K562 (cell line): ENCODE measurements around the gene LIPF. TPM values are rescaled to one million over a fixed set of nuclear protein-coding genes. Genes with fewer than 3 reads are reported as not detected.

Experiments
- ATAC-seq: fragments of 200-7000 bp; cut with Tn5 transposase; 3 replicates; pipeline ENCODE4 v1.9.1; 2020; ENCODE audit warnings: moderate library complexity
- BruUV-seq: library from RNA; stranded (reverse); fragments of 400-500 nt; replicated peaks from 2 replicates; lab custom pipeline; 2021; lab: Mats Ljungman, UMichigan
- CTCF ChIA-PET: fragments of 300-600 bp; formaldehyde crosslinking; extraction: SDS; loops from one replicate; lab custom pipeline; 2021; ENCODE audit warnings: low intra/inter-chr PET ratio; lab: Yijun Ruan, JAX
- POLR2A ChIA-PET: fragments of 300-600, 350-650 bp; sonication (Branson Sonifier 250); formaldehyde crosslinking; extraction: SDS; loops from one replicate; lab custom pipeline; 2021; ENCODE audit warnings: antibody characterized with exemption, inconsistent platforms; lab: Yijun Ruan, JAX
- DNase-seq, 4 experiments: peaks; one replicate each; pipeline versions ENCODE4 v3.0.0 to v3.0.0-alpha.2; 2011 to 2018; ENCODE audit warnings: low spot score in 3 of 4, mixed read lengths in 3 of 4; ENCODE audit errors: extremely low read depth in 1 of 4
- FAIRE-seq: peaks from 2 replicates; lab custom pipeline; 2011; peaks lifted over from hg19 to GRCh38; lab: Jason Lieb, UNC
- H2AFZ ChIP-seq: 2 replicates; pipeline ENCODE4 v1.6.0; 2011; ENCODE audit warnings: low read depth, low read length, control low read depth, inconsistent platforms
- H3K27ac ChIP-seq: fragments of 200-600 bp; 3 replicates; pipeline ENCODE4 v1.8.0; 2011; ENCODE audit warnings: low read depth, mild to moderate bottlenecking, control low read depth, inconsistent platforms, low read length, moderate library complexity, mixed read lengths; ENCODE audit errors: extremely low read depth
- H3K27me3 ChIP-seq, 2 experiments: fragments of 300-600 bp in 1 of 2; 2 replicates in 1 of 2; 3 replicates in 1 of 2; pipeline versions ENCODE4 v1.6.0 to v1.8.0; 2011; ENCODE audit warnings: inconsistent platforms in 2 of 2, low read length in 2 of 2, mild to moderate bottlenecking in 1 of 2, mixed read lengths in 1 of 2, moderate library complexity in 1 of 2; ENCODE audit not compliant: control insufficient read depth in 2 of 2, insufficient read depth in 2 of 2
- H3K36me3 ChIP-seq: fragments of 300-600 bp; 3 replicates; pipeline ENCODE4 v1.8.0; 2011; ENCODE audit warnings: mild to moderate bottlenecking, low read length, inconsistent platforms; ENCODE audit not compliant: control insufficient read depth, insufficient read depth
- H3K4me1 ChIP-seq, 2 experiments: fragments of 200-600 bp in 1 of 2; replicated peaks in 1 of 2; 2 replicates in 1 of 2; 3 replicates in 1 of 2; pipeline versions ENCODE4 v1.5.1 to v1.8.0; 2011; ENCODE audit warnings: inconsistent platforms in 2 of 2, low read length in 2 of 2, mild to moderate bottlenecking in 1 of 2, mixed read lengths in 1 of 2, moderate library complexity in 1 of 2; ENCODE audit not compliant: control insufficient read depth in 2 of 2, insufficient read depth in 2 of 2
- H3K4me2 ChIP-seq: 2 replicates; pipeline ENCODE4 v1.6.1; 2011; ENCODE audit warnings: low read length, control low read depth, inconsistent platforms, mixed read lengths; ENCODE audit not compliant: insufficient read depth
- H3K4me3 ChIP-seq: fragments of 200-600 bp; sonication (generic), shearing (Covaris generic); 2 replicates; pipeline ENCODE4 v1.5.1; 2016; ENCODE audit warnings: control low read depth, inconsistent platforms
- H3K79me2 ChIP-seq: fragments of 200-600 bp; 3 replicates; pipeline ENCODE4 v1.8.0; 2011; ENCODE audit warnings: low read length, inconsistent platforms; ENCODE audit not compliant: control insufficient read depth, insufficient read depth
- H3K9ac ChIP-seq, 2 experiments: 2 replicates each; pipeline versions ENCODE4 v1.6.0 to v1.6.1; 2011; ENCODE audit warnings: low read depth in 2 of 2, low read length in 2 of 2, control low read depth in 1 of 2, inconsistent platforms in 1 of 2, mild to moderate bottlenecking in 1 of 2, mixed read lengths in 1 of 2; ENCODE audit not compliant: insufficient read depth in 1 of 2
- H3K9me1 ChIP-seq: one replicate; pipeline ENCODE4 v1.6.0; 2011; ENCODE audit warnings: inconsistent platforms, mild to moderate bottlenecking, low read length, moderate library complexity; ENCODE audit not compliant: control insufficient read depth, insufficient read depth
- H3K9me3 ChIP-seq: replicated peaks from 2 replicates; pipeline ENCODE4 v1.5.1; 2011; ENCODE audit warnings: low read depth, low read length, inconsistent platforms; ENCODE audit not compliant: control insufficient read depth, insufficient read depth
- H4K20me1 ChIP-seq: replicated peaks from 2 replicates; pipeline ENCODE4 v1.6.1; 2011; ENCODE audit warnings: low read length, inconsistent platforms, mixed read lengths; ENCODE audit not compliant: control insufficient read depth, insufficient read depth
- FUS ChIP-seq: fragments of 200-400 bp; formaldehyde crosslinking; optimal IDR thresholded peaks from 2 replicates; pipeline ENCODE3; 2017; ENCODE audit warnings: low read depth, low read length
- ILF3 ChIP-seq: fragments of 450-650 bp; IDR thresholded peaks from 2 replicates; pipeline ENCODE4 v1.6.1; 2018; ENCODE audit warnings: antibody characterized with exemption, mild to moderate bottlenecking, moderate library complexity, borderline replicate concordance
- MCM2 ChIP-seq: fragments of 450-650 bp; IDR thresholded peaks from 2 replicates; pipeline ENCODE4 v1.6.1; 2017; ENCODE audit warnings: low read depth, mild to moderate bottlenecking
- PYGO2 ChIP-seq: fragments of 450-650 bp; IDR thresholded peaks from 2 replicates; pipeline ENCODE4 v1.6.1; 2016; ENCODE audit warnings: mild to moderate bottlenecking, missing genetic modification characterization, moderate library complexity, missing compliant biosample characterization
- RHOXF2B ChIP-seq: fragments of 250-450 bp; sonication (Bioruptor Pico); conservative IDR thresholded peaks from 2 replicates; pipeline ENCODE4 v1.5.1; 2021
- SRSF7 ChIP-seq: fragments of 200-400 bp; formaldehyde crosslinking; optimal IDR thresholded peaks from 2 replicates; pipeline ENCODE3; 2017; ENCODE audit warnings: mild to moderate bottlenecking, low read depth, low read length
- ZFP1 ChIP-seq: fragments of 450-650 bp; formaldehyde crosslinking; IDR thresholded peaks from 2 replicates; pipeline ENCODE4 v1.4.0; 2020; ENCODE audit warnings: mild to moderate bottlenecking, mixed read lengths
- ZNF217 ChIP-seq: sonication (generic); formaldehyde crosslinking; IDR thresholded peaks from 2 replicates; pipeline ENCODE4 v1.8.0; 2022; ENCODE audit warnings: mild to moderate bottlenecking, missing genetic modification reagents
- WGBS: fragments of 100-300 bp; shearing (Covaris generic); methylation state at CpG from one replicate; pipeline ENCODE4 v1.1.6; 2016; ENCODE audit warnings: low coverage, mixed read lengths; ENCODE audit not compliant: insufficient coverage; ENCODE audit errors: missing lambda C conversion rate; 5-methylcytosine and 5-hydroxymethylcytosine counted together
- in situ Hi-C: fragments of 300-500 bp; cut with MboI; formaldehyde crosslinking; loops from 4 replicates; pipeline ENCODE4 v1.15.0; 2018; ENCODE audit warnings: inconsistent platforms, mixed read lengths
- intact Hi-C: fragments of 100-400 bp; cut with micrococcal nuclease; formaldehyde crosslinking; loops from 2 replicates; pipeline ENCODE4 v1.14.2; 2022
- polyA plus RNA-seq, 8 experiments: library from polyadenylated mRNA; depleted of rRNA in 4 of 8; stranded (reverse) in 5 of 8; unstranded in 3 of 8; fragments of >200 nt; fragmentation: Nextera tagmentation in 2 of 8; fragmentation: Illumina TruSeq in 1 of 8; extraction: Ambion mirVana in 2 of 8; extraction: Trizol in 1 of 8; gene quantifications; 2 replicates each; pipeline versions ENCODE4 v1.2.1 to v1.2.3, GENCODE V29; 2011 to 2014; ENCODE audit warnings: inconsistent platforms in 1 of 8, missing spikeins in 1 of 8
- total RNA-seq, 7 experiments: library from RNA; depleted of rRNA in 6 of 7; stranded (reverse); fragments of >200 nt in 6 of 7; fragmentation: Illumina TruSeq in 2 of 7; extraction: Trizol in 2 of 7; gene quantifications; 2 replicates each; pipeline versions ENCODE4 v1.2.1 to v1.2.3, GENCODE V29; 2011 to 2021; ENCODE audit warnings: low replicate concordance in 1 of 7
- TF ChIP-seq, protein P1 (sequence below), 2 experiments: IDR thresholded peaks in 1 of 2; conservative IDR thresholded peaks in 1 of 2; 2 replicates each; pipeline ENCODE4 v1.6.1; 2016; ENCODE audit warnings: low read depth in 2 of 2, mild to moderate bottlenecking in 1 of 2, missing compliant biosample characterization in 1 of 2, missing genetic modification characterization in 1 of 2, moderate library complexity in 1 of 2
- TF ChIP-seq, protein P2 (sequence below): fragments of 250-450 bp; sonication (Bioruptor Pico); IDR thresholded peaks from 2 replicates; pipeline ENCODE4 v1.5.0; 2022; ENCODE audit warnings: mild to moderate bottlenecking

The LIPF gene
- total and polyA plus RNA-seq, 9 of the 15 experiments (the other 6 are each of a cell fraction or from before 2014, with no cell fraction given): not detected

DNA sequence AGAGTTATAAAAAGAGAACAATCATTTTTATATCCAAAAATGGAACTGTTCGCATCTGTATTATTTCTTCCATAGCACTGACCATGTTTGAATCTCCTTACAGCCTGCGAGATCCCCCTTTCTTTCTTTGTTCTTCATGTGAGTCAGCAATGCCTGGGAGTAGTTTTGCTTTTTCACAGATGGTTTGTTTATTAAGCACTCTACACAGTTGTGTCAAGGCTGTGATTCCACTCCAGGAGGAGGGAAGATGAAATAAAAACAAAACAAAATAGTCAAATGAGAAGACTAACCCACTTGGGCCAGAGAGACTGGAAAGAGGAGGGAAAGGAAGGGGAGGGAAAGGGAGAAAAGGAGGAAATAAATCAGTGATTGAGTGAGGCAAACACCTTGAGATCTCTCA, 7.8 kb downstream of the LIPF start:
- H3K4me2 ChIP-seq: no peak overlapping the region
- 0% methylated on average over 1 of the region's 2 CpGs for WGBS
- in situ Hi-C loops: no loop called here
- H3K27me3 ChIP-seq: no peaks in the 10 kb centered on the region
- H3K4me3 ChIP-seq: no peak overlapping the region
- H3K9ac ChIP-seq: no peak overlapping the region
- H3K9me3 ChIP-seq: no peaks in the 10 kb centered on the region
- no TSS peak for BruUV-seq
- intact Hi-C loops: no loop called here
- no peaks in the 10 kb centered on the region for H3K79me2 ChIP-seq
- H4K20me1 ChIP-seq: no peaks in the 10 kb centered on the region
- H3K4me1 ChIP-seq: no peaks in the 10 kb centered on the region
- TF ChIP-seq FUS: no peak
- no peak for TF ChIP-seq ILF3
- FAIRE-seq: no peak
- no peak for ATAC-seq
- DNase-seq: no peak
- ChIA-PET POLR2A (no interaction called here), CTCF (no interaction called here)
- no peaks in the 10 kb centered on the region for H3K9me1 ChIP-seq
- H2AFZ ChIP-seq: no peak overlapping the region
- no peaks in the 10 kb centered on the region for H3K36me3 ChIP-seq
- H3K27ac ChIP-seq: no peak overlapping the region

DNA sequence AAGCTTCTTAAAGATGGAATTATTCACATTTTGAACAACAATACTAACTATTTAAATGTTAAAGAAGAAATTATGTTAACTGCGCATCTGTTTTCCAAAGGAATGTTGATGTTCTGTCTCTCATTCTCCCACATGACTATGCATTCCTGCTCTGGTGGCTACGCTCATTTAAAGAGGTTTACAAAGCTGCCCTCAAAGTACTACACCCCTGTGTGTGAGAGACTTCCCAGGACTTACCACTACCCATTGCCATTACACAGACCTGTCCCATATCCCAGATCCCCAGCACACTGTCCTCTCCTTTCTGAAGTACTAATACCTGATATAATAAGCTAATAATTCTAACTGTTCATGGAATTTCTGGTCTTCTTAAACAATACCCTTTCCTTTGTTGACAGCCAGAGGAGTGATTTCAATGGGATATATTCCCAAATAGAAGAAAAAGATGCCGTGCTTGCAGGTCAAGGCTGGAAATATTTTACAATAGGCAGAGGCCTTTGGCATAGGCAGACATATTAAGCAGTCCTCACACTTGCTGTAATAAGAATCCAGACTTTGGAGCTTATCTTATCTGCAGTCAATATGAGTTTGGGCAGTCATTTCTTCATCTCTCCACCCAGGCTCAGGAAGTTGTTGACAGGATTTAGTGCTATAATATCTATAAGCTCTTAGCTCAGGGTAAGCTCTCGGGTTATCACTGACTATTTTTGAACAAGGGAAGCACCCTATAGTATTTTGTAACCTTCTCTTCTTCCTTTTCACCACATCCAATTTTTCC, 12.2 kb downstream of the LIPF start:
- Histone ChIP-seq H3K9me3 (no peaks in the 10 kb centered on the region), H4K20me1 (no peaks in the 10 kb centered on the region), H3K9ac (no peak overlapping the region), H3K36me3 (no peaks in the 10 kb centered on the region), H3K27me3 (no peaks in the 10 kb centered on the region), H2AFZ (no peak overlapping the region), H3K27ac (no peak overlapping the region), H3K79me2 (no peaks in the 10 kb centered on the region), H3K4me1 (no peaks in the 10 kb centered on the region), H3K4me2 (no peak overlapping the region), H3K9me1 (no peaks in the 10 kb centered on the region), H3K4me3 (no peak overlapping the region)
- no TSS peak for BruUV-seq
- ATAC-seq: no peak
- no peak for DNase-seq
- ChIA-PET CTCF (no interaction called here), POLR2A (no interaction called here)
- FAIRE-seq: no peak
- in situ Hi-C loops (no loop called here), intact Hi-C loops (no loop called here)
- 6% methylated on average over 4 of the region's 4 CpGs for WGBS
- TF ChIP-seq PYGO2 (no peak), ZFP1 (CRISPR knock-in tag) (no peak), MCM2 (no peak), RHOXF2B (CRISPR knock-in tag) (no peak), ZNF217 (no peak), SRSF7 (no peak)
- TF ChIP-seq, protein P1, sequence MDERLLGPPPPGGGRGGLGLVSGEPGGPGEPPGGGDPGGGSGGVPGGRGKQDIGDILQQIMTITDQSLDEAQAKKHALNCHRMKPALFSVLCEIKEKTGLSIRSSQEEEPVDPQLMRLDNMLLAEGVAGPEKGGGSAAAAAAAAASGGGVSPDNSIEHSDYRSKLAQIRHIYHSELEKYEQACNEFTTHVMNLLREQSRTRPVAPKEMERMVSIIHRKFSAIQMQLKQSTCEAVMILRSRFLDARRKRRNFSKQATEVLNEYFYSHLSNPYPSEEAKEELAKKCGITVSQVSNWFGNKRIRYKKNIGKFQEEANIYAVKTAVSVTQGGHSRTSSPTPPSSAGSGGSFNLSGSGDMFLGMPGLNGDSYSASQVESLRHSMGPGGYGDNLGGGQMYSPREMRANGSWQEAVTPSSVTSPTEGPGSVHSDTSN (CRISPR knock-in tag; IDR thresholded peaks at IDR 0.05; ENCODE audit: low read depth): no peak
- TF ChIP-seq, protein P1 (tag; conservative IDR thresholded peaks at IDR 0.05; ENCODE audit: low read depth): no peak
- TF ChIP-seq, protein P2, sequence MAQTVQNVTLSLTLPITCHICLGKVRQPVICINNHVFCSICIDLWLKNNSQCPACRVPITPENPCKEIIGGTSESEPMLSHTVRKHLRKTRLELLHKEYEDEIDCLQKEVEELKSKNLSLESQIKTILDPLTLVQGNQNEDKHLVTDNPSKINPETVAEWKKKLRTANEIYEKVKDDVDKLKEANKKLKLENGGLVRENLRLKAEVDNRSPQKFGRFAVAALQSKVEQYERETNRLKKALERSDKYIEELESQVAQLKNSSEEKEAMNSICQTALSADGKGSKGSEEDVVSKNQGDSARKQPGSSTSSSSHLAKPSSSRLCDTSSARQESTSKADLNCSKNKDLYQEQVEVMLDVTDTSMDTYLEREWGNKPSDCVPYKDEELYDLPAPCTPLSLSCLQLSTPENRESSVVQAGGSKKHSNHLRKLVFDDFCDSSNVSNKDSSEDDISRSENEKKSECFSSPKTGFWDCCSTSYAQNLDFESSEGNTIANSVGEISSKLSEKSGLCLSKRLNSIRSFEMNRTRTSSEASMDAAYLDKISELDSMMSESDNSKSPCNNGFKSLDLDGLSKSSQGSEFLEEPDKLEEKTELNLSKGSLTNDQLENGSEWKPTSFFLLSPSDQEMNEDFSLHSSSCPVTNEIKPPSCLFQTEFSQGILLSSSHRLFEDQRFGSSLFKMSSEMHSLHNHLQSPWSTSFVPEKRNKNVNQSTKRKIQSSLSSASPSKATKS (CRISPR knock-in tag): no peak
